Measurements from ENCODE around the gene FOSB. TPM values are rescaled to one million over a fixed set of nuclear protein-coding genes. Genes with fewer than 3 reads are reported as not detected.
"Not testable (repeated sequence)": the region's sequence is repeated elsewhere in the genome, so short reads cannot be mapped to it uniquely, and the experiment has no call there.

Gene FOSB
- total RNA-seq, 1 experiment from 2014 or later: 1.7 TPM

- Histone ChIP-seq H4K20me1 (ENCODE audit: control insufficient read depth, insufficient read depth, insufficient read length) (no peaks in the 10 kb centered on the region), H3K23me2 (ENCODE audit: insufficient read length, low read depth, low read length, poor library complexity, severe bottlenecking) (peaks cover 20% of the 10 kb centered on the region), H3K27ac (ENCODE audit: insufficient read length, low read depth, low read length) (no peak overlapping the region), H2BK20ac (ENCODE audit: low read depth, low read length, poor library complexity, severe bottlenecking) (no peak overlapping the region), H3T11ph (ENCODE audit: low read length) (no peak overlapping the region), H3K4me2 (ENCODE audit: insufficient read depth, insufficient read length, low read length) (peak overlapping the region; percentile 88), H3K79me1 (ENCODE audit: insufficient read depth, low read depth, low read length, poor library complexity, severe bottlenecking) (peaks cover 19% of the 10 kb centered on the region), H3K14ac (ENCODE audit: insufficient read depth, low read length) (no peak overlapping the region), H3K79me2 (ENCODE audit: insufficient read depth, low read length) (peaks cover 44% of the 10 kb centered on the region; the same call in 1 of the 2 replicates), H2AK5ac (ENCODE audit: insufficient read length, low read length) (no peak overlapping the region), H3K18ac (ENCODE audit: insufficient read length, low read depth, low read length) (peak overlapping the region; percentile 78), H4K91ac (ENCODE audit: insufficient read length, low read depth, low read length) (no peak overlapping the region), H4K8ac (replicated peaks; ENCODE audit: insufficient read length, low read depth, low read length) (no peak overlapping the region), H2AFZ (ENCODE audit: low read length) (no peak overlapping the region), H3K27me3 (ENCODE audit: insufficient read depth, low read length) (no peaks in the 10 kb centered on the region), H2BK12ac (ENCODE audit: insufficient read length, low read depth, low read length) (no peak overlapping the region), H3K4me1 (ENCODE audit: insufficient read depth, low read length) (no peaks in the 10 kb centered on the region; the same call in 1 of the 2 replicates), H2BK15ac (ENCODE audit: low read depth, low read length) (no peak overlapping the region), H3K56ac (ENCODE audit: insufficient read length, low read depth, low read length) (no peak overlapping the region), H3K9ac (ENCODE audit: extremely low read depth, insufficient read length, low read length) (no peak overlapping the region), H2BK5ac (ENCODE audit: insufficient read length, low read length) (no peak overlapping the region), H2BK120ac (ENCODE audit: low read depth, low read length, poor library complexity, severe bottlenecking) (peak overlapping the region; percentile 81), H3K4ac (ENCODE audit: low read depth, low read length) (no peak overlapping the region), H4K5ac (ENCODE audit: insufficient read length, low read depth, low read length) (no peak overlapping the region), H3K23ac (ENCODE audit: insufficient read length, low read depth, low read length) (no peak overlapping the region), H3K9me3 (ENCODE audit: control insufficient read depth, low read depth, low read length) (no peaks in the 10 kb centered on the region)
- H3K4me1 Mint-ChIP-seq: peaks cover 21 to 26% of the 10 kb centered on the region in 2 experiments
- H3K27me3 Mint-ChIP-seq (ENCODE audit: low read depth): no peaks in the 10 kb centered on the region; the same call in 1 of the 2 replicates
- peak overlapping the region; percentile 81 to 90 for H3K4me3 Mint-ChIP-seq
- H3K27ac Mint-ChIP-seq: peak overlapping the region; percentile 6 to 96 (median 74); a peak in 5 of 7 replicates
- no peak for TF ChIP-seq CTCF (conservative IDR thresholded peaks at IDR 0.05)
- H3K36me3 Mint-ChIP-seq (ENCODE audit: insufficient read depth in 1 of 3, low read depth in 3 of 3): peaks cover 5 to 27% (median 12%) of the 10 kb centered on the region in 3 experiments
- no peaks in the 10 kb centered on the region; a peak in 1 of 5 replicates for H3K9me3 Mint-ChIP-seq
- WGBS (ENCODE audit: extremely low coverage, insufficient read length, low lambda C conversion rate): no CpG with 5 or more reads among the region's 3 CpGs
- DNase-seq: no peak
Measured at GRCh38 chr19:45509692-45510015, 41.9 kb downstream of the FOSB start.

- H3K4me2 ChIP-seq (ENCODE audit: insufficient read depth, insufficient read length, low read length); H3K4me1 ChIP-seq (ENCODE audit: insufficient read depth, low read length); H3K23ac ChIP-seq (ENCODE audit: insufficient read length, low read depth, low read length); H3K27me3 Mint-ChIP-seq (ENCODE audit: low read depth); H3T11ph ChIP-seq (ENCODE audit: low read length); H4K91ac ChIP-seq (ENCODE audit: insufficient read length, low read depth, low read length); H3K9ac ChIP-seq (ENCODE audit: extremely low read depth, insufficient read length, low read length); DNase-seq; H2BK12ac ChIP-seq (ENCODE audit: insufficient read length, low read depth, low read length); H3K14ac ChIP-seq (ENCODE audit: insufficient read depth, low read length); H4K5ac ChIP-seq (ENCODE audit: insufficient read length, low read depth, low read length); H2BK5ac ChIP-seq (ENCODE audit: insufficient read length, low read length); H2BK20ac ChIP-seq (ENCODE audit: low read depth, low read length, poor library complexity, severe bottlenecking); H3K27ac ChIP-seq (ENCODE audit: insufficient read length, low read depth, low read length); H3K18ac ChIP-seq (ENCODE audit: insufficient read length, low read depth, low read length); H2AFZ ChIP-seq (ENCODE audit: low read length); H3K27ac Mint-ChIP-seq; H3K9me3 Mint-ChIP-seq; H3K27me3 ChIP-seq (ENCODE audit: insufficient read depth, low read length); H3K56ac ChIP-seq (ENCODE audit: insufficient read length, low read depth, low read length); H4K20me1 ChIP-seq (ENCODE audit: control insufficient read depth, insufficient read depth, insufficient read length); H2BK15ac ChIP-seq (ENCODE audit: low read depth, low read length); H2AK5ac ChIP-seq (ENCODE audit: insufficient read length, low read length); H2BK120ac ChIP-seq (ENCODE audit: low read depth, low read length, poor library complexity, severe bottlenecking); H3K9me3 ChIP-seq (ENCODE audit: control insufficient read depth, low read depth, low read length); H3K4ac ChIP-seq (ENCODE audit: low read depth, low read length); H4K8ac ChIP-seq (replicated peaks; ENCODE audit: insufficient read length, low read depth, low read length): not testable (repeated sequence)
- Mint-ChIP-seq H3K4me1 (peaks cover 20 to 26% of the 10 kb centered on the region in 2 experiments), H3K4me3 (peak overlapping the region; percentile 81 to 90; a peak in 3 of 5 replicates), H3K36me3 (ENCODE audit: insufficient read depth in 1 of 3, low read depth in 3 of 3) (peaks cover 5 to 27% (median 12%) of the 10 kb centered on the region in 3 experiments)
- no CpG with 5 or more reads among the region's 11 CpGs for WGBS (ENCODE audit: extremely low coverage, insufficient read length, low lambda C conversion rate)
- Histone ChIP-seq H3K79me1 (ENCODE audit: insufficient read depth, low read depth, low read length, poor library complexity, severe bottlenecking) (peaks cover 24% of the 10 kb centered on the region), H3K79me2 (ENCODE audit: insufficient read depth, low read length) (peaks cover 47% of the 10 kb centered on the region; the same call in 1 of the 2 replicates), H3K23me2 (ENCODE audit: insufficient read length, low read depth, low read length, poor library complexity, severe bottlenecking) (peaks cover 20% of the 10 kb centered on the region)
Measured at GRCh38 chr19:45510352-45510751, 42.6 kb downstream of the FOSB start.

Data from H9 (cell line).